H1 (cell line): ENCODE data around the gene WDR5. TPM values are rescaled to one million over a fixed set of nuclear protein-coding genes. Genes with fewer than 3 reads are reported as not detected.

ENCODE experiments used
- CTCF ChIA-PET: fragments of 300-600 bp; sonication (Branson Sonifier 250); formaldehyde crosslinking; loops from one replicate; lab custom pipeline; 2021; ENCODE audit not compliant: partially characterized antibody; lab: Charles Lee
- POLR2A ChIA-PET: fragments of 300-600 bp; sonication (Branson Sonifier 250); formaldehyde crosslinking; loops from one replicate; lab custom pipeline; 2021; ENCODE audit warnings: inconsistent platforms; ENCODE audit not compliant: partially characterized antibody; lab: Charles Lee
- DNase-seq, 2 experiments: peaks; one replicate each; pipeline versions ENCODE4 v3.0.0 to v3.0.0-alpha.2; 2010 to 2022; ENCODE audit warnings: low spot score in 2 of 2, low read depth in 1 of 2, mixed read lengths in 1 of 2
- FAIRE-seq: peaks from 2 replicates; lab custom pipeline; 2011; peaks lifted over from hg19 to GRCh38; lab: Jason Lieb, UNC
- H2AFZ ChIP-seq: 2 replicates; pipeline ENCODE4 v1.8.1; 2012; ENCODE audit warnings: low read length, inconsistent platforms
- H2AK5ac ChIP-seq: 2 replicates; pipeline ENCODE4 v1.6.1; 2013; ENCODE audit warnings: low read depth, low read length
- H2BK120ac ChIP-seq: replicated peaks from 2 replicates; pipeline ENCODE3; 2013; ENCODE audit warnings: low read depth, low read length, inconsistent platforms
- H2BK12ac ChIP-seq: 2 replicates; pipeline ENCODE4 v1.6.1; 2013; ENCODE audit warnings: low read depth, low read length
- H2BK15ac ChIP-seq: 2 replicates; pipeline ENCODE4 v1.6.1; 2013; ENCODE audit warnings: low read length
- H2BK20ac ChIP-seq: 2 replicates; pipeline ENCODE4 v1.6.1; 2013; ENCODE audit warnings: low read length
- H2BK5ac ChIP-seq: 2 replicates; pipeline ENCODE4 v1.6.1; 2013; ENCODE audit warnings: low read depth, low read length
- H3K14ac ChIP-seq: 2 replicates; pipeline ENCODE4 v1.6.1; 2013; ENCODE audit warnings: inconsistent platforms; ENCODE audit not compliant: insufficient read length
- H3K18ac ChIP-seq: 2 replicates; pipeline ENCODE4 v1.6.1; 2013; ENCODE audit warnings: low read length; ENCODE audit errors: extremely low read depth
- H3K23ac ChIP-seq: 2 replicates; pipeline ENCODE4 v1.6.1; 2013; ENCODE audit warnings: inconsistent platforms; ENCODE audit not compliant: insufficient read length
- H3K23me2 ChIP-seq: 2 replicates; pipeline ENCODE4 v1.6.1; 2013; ENCODE audit warnings: low read depth, low read length
- H3K27ac ChIP-seq: 2 replicates; pipeline ENCODE4 v1.6.1; 2011; ENCODE audit warnings: low read depth, low read length, inconsistent platforms
- H3K27me3 ChIP-seq, 4 experiments: replicated peaks in 1 of 4; 1 replicate in 1 of 4; 2 replicates in 3 of 4; pipeline versions ENCODE4 v1.6.1 to v1.8.1; 2011 to 2013; ENCODE audit warnings: low read length in 3 of 4, mild to moderate bottlenecking in 3 of 4, inconsistent platforms in 2 of 4, mixed read lengths in 2 of 4, moderate library complexity in 1 of 4; ENCODE audit not compliant: control insufficient read depth in 3 of 4, insufficient read depth in 3 of 4; ENCODE audit errors: extremely low read depth in 1 of 4
- H3K36me3 ChIP-seq, 4 experiments: 2 replicates each; pipeline versions ENCODE4 v1.6.1 to v1.8.1; 2011 to 2013; ENCODE audit warnings: mild to moderate bottlenecking in 4 of 4, low read length in 3 of 4, moderate library complexity in 2 of 4, control low read depth in 1 of 4, inconsistent platforms in 1 of 4; ENCODE audit not compliant: insufficient read depth in 4 of 4, control insufficient read depth in 2 of 4
- H3K4ac ChIP-seq: replicated peaks from 2 replicates; pipeline ENCODE3; 2013; ENCODE audit warnings: low read length, low read depth, mixed read lengths, inconsistent platforms; ENCODE audit not compliant: insufficient read length
- H3K4me1 ChIP-seq, 4 experiments: replicated peaks in 1 of 4; 1 replicate in 1 of 4; 2 replicates in 3 of 4; pipeline versions ENCODE4 v1.6.1 to v1.8.1; 2011 to 2013; ENCODE audit warnings: low read length in 3 of 4, inconsistent platforms in 2 of 4, mixed read lengths in 1 of 4; ENCODE audit not compliant: insufficient read depth in 4 of 4, control insufficient read depth in 3 of 4
- H3K4me2 ChIP-seq, 2 experiments: 2 replicates each; pipeline versions ENCODE4 v1.6.1 to v1.8.1; 2011 to 2013; ENCODE audit warnings: low read depth in 2 of 2, low read length in 2 of 2, control low read depth in 1 of 2, inconsistent platforms in 1 of 2, mild to moderate bottlenecking in 1 of 2; ENCODE audit not compliant: insufficient read depth in 1 of 2
- H3K4me3 ChIP-seq, 4 experiments: fragments of 200-600, 300-600 bp in 1 of 4; sonication (generic), shearing (Covaris generic), sonication (Bioruptor Twin) in 1 of 4; 2 replicates each; pipeline versions ENCODE4 v1.5.1 to v1.8.1; 2011 to 2016; ENCODE audit warnings: low read length in 4 of 4, low read depth in 3 of 4, control low read depth in 2 of 4, inconsistent platforms in 2 of 4, mild to moderate bottlenecking in 2 of 4, mixed read lengths in 1 of 4, moderate library complexity in 1 of 4; ENCODE audit not compliant: insufficient read depth in 2 of 4; ENCODE audit errors: extremely low read depth in 1 of 4
- H3K56ac ChIP-seq: replicated peaks from 2 replicates; pipeline ENCODE3; 2013; ENCODE audit warnings: low read depth, mild to moderate bottlenecking, mixed read lengths, low read length, inconsistent platforms; ENCODE audit not compliant: insufficient read length
- H3K79me1 ChIP-seq: 2 replicates; pipeline ENCODE4 v1.6.1; 2013; ENCODE audit warnings: low read depth, low read length, control low read depth
- H3K79me2 ChIP-seq, 2 experiments: 2 replicates each; pipeline versions ENCODE4 v1.6.1 to v1.8.1; 2012 to 2013; ENCODE audit warnings: low read length in 2 of 2, mild to moderate bottlenecking in 2 of 2, inconsistent platforms in 1 of 2; ENCODE audit not compliant: insufficient read depth in 2 of 2, control insufficient read depth in 1 of 2
- H3K9ac ChIP-seq, 4 experiments: replicated peaks in 1 of 4; 1 replicate in 1 of 4; 2 replicates in 3 of 4; pipeline versions ENCODE4 v1.6.1 to v1.8.1; 2011 to 2013; ENCODE audit warnings: low read depth in 3 of 4, low read length in 3 of 4, control low read depth in 2 of 4, mild to moderate bottlenecking in 2 of 4, moderate library complexity in 2 of 4, inconsistent platforms in 1 of 4; ENCODE audit errors: extremely low read depth in 1 of 4
- H3K9me3 ChIP-seq, 2 experiments: 2 replicates each; pipeline versions ENCODE4 v1.6.1 to v1.8.1; 2012 to 2013; ENCODE audit warnings: mild to moderate bottlenecking in 2 of 2, moderate library complexity in 2 of 2, control low read depth in 1 of 2, inconsistent platforms in 1 of 2, low read depth in 1 of 2, low read length in 1 of 2, mixed read lengths in 1 of 2; ENCODE audit not compliant: insufficient read depth in 2 of 2
- H4K20me1 ChIP-seq, 2 experiments: replicated peaks in 1 of 2; 2 replicates each; pipeline versions ENCODE3 to v1.8.1; 2011 to 2013; ENCODE audit warnings: inconsistent platforms in 2 of 2, low read length in 2 of 2, mild to moderate bottlenecking in 1 of 2; ENCODE audit not compliant: insufficient read depth in 2 of 2, control insufficient read depth in 1 of 2
- H4K5ac ChIP-seq: 2 replicates; pipeline ENCODE4 v1.6.1; 2013; ENCODE audit warnings: low read length, low read depth, mixed read lengths, inconsistent platforms; ENCODE audit not compliant: insufficient read length
- H4K8ac ChIP-seq: 2 replicates; pipeline ENCODE4 v1.8.0; 2013; ENCODE audit warnings: mild to moderate bottlenecking, moderate library complexity, low read length, inconsistent platforms; ENCODE audit not compliant: insufficient read depth; ENCODE audit errors: extremely low read depth
- H4K91ac ChIP-seq: replicated peaks from 2 replicates; pipeline ENCODE3; 2013; ENCODE audit warnings: low read length, mixed read lengths, inconsistent platforms; ENCODE audit not compliant: insufficient read length
- CBX8 ChIP-seq: fragments of 300-800, 300-1000 bp; sonication (generic); IDR thresholded peaks from 2 replicates; pipeline ENCODE4 v1.7.1; 2016; ENCODE audit warnings: low read depth, low read length, borderline replicate concordance
- KDM4A ChIP-seq: IDR thresholded peaks from one replicate; pipeline ENCODE4 v1.7.1; 2012; ENCODE audit warnings: low read depth, mild to moderate bottlenecking, moderate library complexity, low read length, inconsistent platforms; ENCODE audit not compliant: severe bottlenecking
- NANOG ChIP-seq: IDR thresholded peaks from 2 replicates; pipeline ENCODE4 v1.6.1; 2011; ENCODE audit warnings: low read length, low read depth, mild to moderate bottlenecking, inconsistent platforms; ENCODE audit not compliant: insufficient read depth, poor library complexity, severe bottlenecking
- SP1 ChIP-seq: IDR thresholded peaks from 2 replicates; pipeline ENCODE4 v1.6.1; 2011; ENCODE audit warnings: low read depth, low read length
- whole genome bisulfite sequencing, 2 experiments: shearing (Covaris generic) in 1 of 2; methylation state at CpG; one replicate each; pipeline versions ENCODE4 v1.1.6 to v1.1.7; 2013 to 2015; ENCODE audit warnings: low lambda C conversion rate in 2 of 2, mixed read lengths in 2 of 2, inconsistent platforms in 1 of 2, low coverage in 1 of 2, missing lambda C conversion rate in 1 of 2; ENCODE audit not compliant: insufficient replicate concordance in 2 of 2, insufficient coverage in 1 of 2, insufficient read length in 1 of 2; ENCODE audit errors: extremely low coverage in 1 of 2, missing lambda C conversion rate in 1 of 2; 5-methylcytosine and 5-hydroxymethylcytosine counted together
- polyA plus RNA-seq, 7 experiments: library from polyadenylated mRNA; depleted of rRNA in 3 of 7; stranded (reverse) in 5 of 7; unstranded in 2 of 7; fragments of >200 nt in 5 of 7; fragments of 200-250 nt in 2 of 7; gene quantifications; 1 replicate in 5 of 7; 2 replicates in 1 of 7; 4 replicates in 1 of 7; pipeline versions ENCODE4 v1.2.1 to v1.2.3, GENCODE V29; 2011 to 2013; ENCODE audit warnings: missing spikeins in 2 of 7, mixed read lengths in 2 of 7
- total RNA-seq: library from RNA; stranded (reverse); fragmentation: NEBNext Ultra II Directional; extraction: Animal tissue kit (Norgen Biotek cat#: 25700); gene quantifications from 2 replicates; pipeline ENCODE4 v1.2.1, GENCODE V29; 2021
- TF ChIP-seq, protein P1 (sequence below): IDR thresholded peaks from 2 replicates; pipeline ENCODE4 v1.6.1; 2012; ENCODE audit warnings: inconsistent platforms

The WDR5 gene
- total and polyA plus RNA-seq, 2 of the 8 experiments (the other 6 are each of a cell fraction or from before 2014, with no cell fraction given): 38.4 to 68.1 TPM

DNA sequence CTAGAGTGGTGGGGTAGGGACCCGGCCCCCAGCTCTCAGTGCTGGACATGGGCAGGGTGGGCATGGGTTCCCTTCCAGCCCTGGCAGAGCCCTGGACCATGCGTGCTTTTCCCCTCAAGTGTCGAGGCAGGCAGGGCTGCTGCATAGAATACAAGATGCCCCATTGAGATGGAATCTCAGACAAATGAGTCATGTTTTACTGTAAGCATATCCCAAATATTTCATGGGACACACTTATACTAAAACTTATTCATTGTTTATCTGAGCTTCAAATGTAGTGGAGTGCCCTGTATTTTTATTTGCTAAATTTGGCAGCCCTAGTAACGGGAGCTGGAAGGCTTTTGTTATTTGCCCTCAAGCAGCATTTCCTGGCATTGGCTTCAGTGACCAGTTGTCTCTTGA, 31.6 kb downstream of the WDR5 start:
- FAIRE-seq (no peak), DNase-seq (no peak)
- Histone ChIP-seq H4K8ac (no peak overlapping the region), H4K20me1 (peaks cover 0 to 2% of the 10 kb centered on the region in 2 experiments), H3K27me3 (no peaks in the 10 kb centered on the region), H2BK15ac (no peak overlapping the region), H2AK5ac (no peak overlapping the region), H3K27ac (no peak overlapping the region), H3K18ac (no peak overlapping the region), H3K9me3 (peaks cover 0 to 6% of the 10 kb centered on the region in 2 experiments; a peak in 3 of 4 replicates), H3K4me2 (no peak overlapping the region), H2BK120ac (no peak overlapping the region), H3K4ac (no peak overlapping the region), H2BK12ac (no peak overlapping the region), H3K36me3 (no peaks in the 10 kb centered on the region), H3K4me3 (no peak overlapping the region), H3K9ac (no peak overlapping the region), H3K23me2 (peaks cover 6% of the 10 kb centered on the region), H3K23ac (no peak overlapping the region), H3K4me1 (peaks cover 0 to 9% (median 7%) of the 10 kb centered on the region in 4 experiments; a peak in 5 of 7 replicates), H2BK5ac (no peak overlapping the region), H4K91ac (no peak overlapping the region), H3K56ac (no peak overlapping the region), H2AFZ (no peak overlapping the region), H4K5ac (no peak overlapping the region), H3K14ac (no peak overlapping the region), H2BK20ac (no peak overlapping the region), H3K79me2 (no peaks in the 10 kb centered on the region), H3K79me1 (0 out of 2 replicates have a peak, but pooled peaks cover 2% of the 10 kb centered on the region)
- ChIA-PET POLR2A (interaction anchor here (0.6 kb wide), 2 partner anchors 201 to 280 kb away, joined by 3 read pairs; no protein-coding TSS in a partner anchor), CTCF (interaction anchor here (0.6 to 4.9 kb wide), 6 partner anchors 51 to 275 kb away, joined by 3 to 53 read pairs (median 4); no protein-coding TSS in a partner anchor)
- 88% methylated on average over 4 of the region's 4 CpGs; no CpG with 5 or more reads in 1 of the 2 experiments for WGBS, 2 experiments
- TF ChIP-seq CBX8 (no peak), SP1 (no peak), KDM4A (no peak), NANOG (no peak)
- TF ChIP-seq, protein P1, sequence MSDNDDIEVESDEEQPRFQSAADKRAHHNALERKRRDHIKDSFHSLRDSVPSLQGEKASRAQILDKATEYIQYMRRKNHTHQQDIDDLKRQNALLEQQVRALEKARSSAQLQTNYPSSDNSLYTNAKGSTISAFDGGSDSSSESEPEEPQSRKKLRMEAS: no peak
